Ovary (tissue), 9 donors: ENCODE data around the gene SMAP2. TPM values are rescaled to one million over a fixed set of nuclear protein-coding genes. Genes with fewer than 3 reads are reported as not detected.
A peak's percentile ranks its signal among the peaks of the same experiment; 100 is the strongest.

Experiments
- DNase-seq, 5 donors: peaks; one replicate each; pipeline ENCODE4 v3.0.0-alpha.2; 2019 to 2020
- H3K27ac ChIP-seq, 2 donors: fragments of 200-600 bp; one replicate each; pipeline versions ENCODE4 v1.5.1 to v1.8.0; 2019 to 2022
- H3K27me3 ChIP-seq: fragments of 200-600 bp; one replicate; pipeline ENCODE4 v1.8.0; 2022
- H3K36me3 ChIP-seq: fragments of 200-600 bp; sonication (generic); one replicate; pipeline ENCODE4 v1.5.1; 2019
- H3K4me1 ChIP-seq: one replicate; pipeline ENCODE4 v1.8.1; 2013; ENCODE audit warnings: mild to moderate bottlenecking, moderate library complexity; ENCODE audit not compliant: insufficient read depth
- H3K4me3 ChIP-seq: fragments of 200-600 bp; sonication (generic); one replicate; pipeline ENCODE4 v1.5.1; 2017
- H3K9me3 ChIP-seq, 2 donors: fragments of 200-600 bp in 1 of 2; sonication (generic) in 1 of 2; one replicate each; pipeline versions ENCODE4 v1.5.1 to v1.8.1; 2013 to 2019; ENCODE audit warnings: mild to moderate bottlenecking in 1 of 2, moderate library complexity in 1 of 2
- EP300 ChIP-seq: sonication (generic); formaldehyde crosslinking; IDR thresholded peaks from one replicate; pipeline ENCODE4 v1.6.1; 2017; ENCODE audit warnings: antibody characterized with exemption
- POLR2A ChIP-seq: fragments of 450-650 bp; IDR thresholded peaks from one replicate; pipeline ENCODE4 v1.6.1; 2017; ENCODE audit warnings: antibody characterized with exemption, mild to moderate bottlenecking, moderate library complexity
- WGBS, 3 donors: extraction: QIAGEN DNeasy Blood & Tissue Kit in 1 of 3; methylation state at CpG; one replicate each; pipeline versions ENCODE4 v1.1.5 to v1.1.7; 2013 to 2017; 5-methylcytosine and 5-hydroxymethylcytosine counted together
- intact Hi-C, 4 donors: fragments of 100-400 bp; cut with DNase I; formaldehyde crosslinking; loops; one replicate each; pipeline versions ENCODE4 v1.11.0 to v1.15.1; 2022 to 2023
- polyA plus RNA-seq, 2 donors: library from polyadenylated mRNA; stranded (reverse); fragments of 200-250 nt in 1 of 2; fragments of 350-450 nt in 1 of 2; fragmentation: Illumina TruSeq in 1 of 2; extraction: RNeasy Lipid Tissue Mini Kit (QIAGEN cat#74804) in 1 of 2; gene quantifications; one replicate each; pipeline ENCODE4 v1.2.3, GENCODE V29; 2013 to 2014
- total RNA-seq, 7 donors: library from RNA; depleted of rRNA in 2 of 7; stranded (reverse); fragments of >200 nt in 2 of 7; fragmentation: NEBNext Ultra II Directional in 3 of 7; extraction: Animal tissue kit (Norgen Biotek cat#: 25700) in 3 of 7; gene quantifications; one replicate each; pipeline versions ENCODE4 v1.1.0 to v1.2.4, GENCODE V29; 2016 to 2023
- TF ChIP-seq, protein P1 (sequence below), 3 donors: fragments of 450-650 bp in 2 of 3; fragments of 200-600 bp in 1 of 3; IDR thresholded peaks; one replicate each; pipeline versions ENCODE4 v1.5.1 to v1.8.0; 2016 to 2022; ENCODE audit warnings: antibody characterized with exemption in 3 of 3, mild to moderate bottlenecking in 1 of 3
- donor health status: DM: no; HTN: no; CAD: no; lungs with moderate emphysema.
- donor health status: DM: no; HTN: no; CAD: no.
- donor health status: Bipolar disorder and iron deficiency.
- donor health status: DM: yes; HTN: yes; CAD: no.
- donor health status: DM: no; HTN: no; CAD: no.
- donor health status: DM: yes; HTN: yes; CAD: no.

SMAP2 gene
- total and polyA plus RNA-seq, 9 donors: 10.7 to 72.0 (median 15.4) TPM

DNA sequence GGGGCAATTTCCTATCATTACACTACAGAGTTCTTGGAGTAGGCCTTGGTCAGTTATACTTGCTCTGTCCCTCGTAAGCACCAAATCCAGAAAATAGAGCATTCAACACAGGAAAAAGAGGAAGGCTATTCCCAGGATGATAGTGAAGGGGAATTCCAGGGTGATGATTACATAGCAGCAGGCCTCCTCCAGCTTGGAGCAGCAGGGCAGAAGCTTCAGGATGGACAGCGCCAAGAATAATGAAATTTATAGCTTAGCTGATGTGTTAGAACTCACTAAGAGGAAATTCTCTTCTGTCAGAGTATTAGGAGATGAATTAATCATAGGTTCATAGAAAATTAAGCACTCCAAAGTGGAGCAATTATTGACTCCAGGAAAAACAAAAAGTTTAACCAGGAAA, 10.8 kb upstream of the SMAP2 start:
- WGBS, 3 donors: 17 to 23% (median 20%) methylated on average over 2 of the region's 2 CpGs
- Histone ChIP-seq H3K4me3 (no peak overlapping the region), H3K27me3 (no peaks in the 10 kb centered on the region), H3K27ac (no peak overlapping the region), H3K9me3 (peaks cover 0 to 4% of the 10 kb centered on the region in 2 donors), H3K4me1 (no peaks in the 10 kb centered on the region), H3K36me3 (no peaks in the 10 kb centered on the region)
- intact Hi-C loops: no loop called here
- no peak for DNase-seq
- no peak for TF ChIP-seq POLR2A
- no peak for TF ChIP-seq EP300
- TF ChIP-seq, protein P1, sequence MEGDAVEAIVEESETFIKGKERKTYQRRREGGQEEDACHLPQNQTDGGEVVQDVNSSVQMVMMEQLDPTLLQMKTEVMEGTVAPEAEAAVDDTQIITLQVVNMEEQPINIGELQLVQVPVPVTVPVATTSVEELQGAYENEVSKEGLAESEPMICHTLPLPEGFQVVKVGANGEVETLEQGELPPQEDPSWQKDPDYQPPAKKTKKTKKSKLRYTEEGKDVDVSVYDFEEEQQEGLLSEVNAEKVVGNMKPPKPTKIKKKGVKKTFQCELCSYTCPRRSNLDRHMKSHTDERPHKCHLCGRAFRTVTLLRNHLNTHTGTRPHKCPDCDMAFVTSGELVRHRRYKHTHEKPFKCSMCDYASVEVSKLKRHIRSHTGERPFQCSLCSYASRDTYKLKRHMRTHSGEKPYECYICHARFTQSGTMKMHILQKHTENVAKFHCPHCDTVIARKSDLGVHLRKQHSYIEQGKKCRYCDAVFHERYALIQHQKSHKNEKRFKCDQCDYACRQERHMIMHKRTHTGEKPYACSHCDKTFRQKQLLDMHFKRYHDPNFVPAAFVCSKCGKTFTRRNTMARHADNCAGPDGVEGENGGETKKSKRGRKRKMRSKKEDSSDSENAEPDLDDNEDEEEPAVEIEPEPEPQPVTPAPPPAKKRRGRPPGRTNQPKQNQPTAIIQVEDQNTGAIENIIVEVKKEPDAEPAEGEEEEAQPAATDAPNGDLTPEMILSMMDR (IDR thresholded peaks at IDR 0.05): no peak

GRCh38 chr1:40363721-40364120, 9.8 kb upstream of the SMAP2 start:
- no peak overlapping the region for H3K4me3 ChIP-seq
- 13 to 24% (median 19%) methylated on average over 2 of the region's 2 CpGs for WGBS, 3 donors

GRCh38 chr1:40371707-40372258, 1.7 kb upstream of the SMAP2 start:
- TF ChIP-seq, protein P1 (IDR thresholded peaks at IDR 0.05): no peak
- TF ChIP-seq POLR2A (no peak), EP300 (no peak)

More at GRCh38 chr1:40363721-40364120, 9.8 kb upstream of the SMAP2 start:
- no peaks in the 10 kb centered on the region for H3K27me3 ChIP-seq
- H3K27ac ChIP-seq: no peak overlapping the region
- DNase-seq: no peak
- intact Hi-C loops: no loop called here
- no peak for TF ChIP-seq EP300
- no peak for TF ChIP-seq POLR2A
- H3K9me3 ChIP-seq: no peaks in the 10 kb centered on the region
- no peaks in the 10 kb centered on the region for H3K36me3 ChIP-seq
- H3K4me1 ChIP-seq: no peaks in the 10 kb centered on the region

GRCh38 chr1:40372658-40373322, 737 bp upstream of the SMAP2 start:
- Histone ChIP-seq H3K9me3 (no peaks in the 10 kb centered on the region), H3K27me3 (no peaks in the 10 kb centered on the region), H3K4me1 (peaks cover 6% of the 10 kb centered on the region), H3K27ac (no peak overlapping the region), H3K36me3 (no peaks in the 10 kb centered on the region), H3K4me3 (peak overlapping the region; percentile 96)
- intact Hi-C loops: no loop called here
- TF ChIP-seq, protein P1 (IDR thresholded peaks at IDR 0.05): no peak
- no peak for TF ChIP-seq EP300
- no peak for TF ChIP-seq POLR2A
- 23 to 27% (median 26%) methylated on average over 6 of the region's 6 CpGs for WGBS, 3 donors
- DNase-seq: no peak

More at GRCh38 chr1:40371707-40372258, 1.7 kb upstream of the SMAP2 start:
- H3K9me3 ChIP-seq: no peaks in the 10 kb centered on the region
- H3K4me3 ChIP-seq: no peak overlapping the region
- intact Hi-C loops: no loop called here
- H3K4me1 ChIP-seq: peaks cover 3% of the 10 kb centered on the region
- H3K27ac ChIP-seq: no peak overlapping the region
- DNase-seq: no peak
- 64 to 69% (median 69%) methylated on average over 4 of the region's 4 CpGs for WGBS, 3 donors
- H3K36me3 ChIP-seq: no peaks in the 10 kb centered on the region
- H3K27me3 ChIP-seq: no peaks in the 10 kb centered on the region

GRCh38 chr1:40377512-40377911, 4.0 kb downstream of the SMAP2 start:
- no peak overlapping the region for H3K27ac ChIP-seq
- H3K36me3 ChIP-seq: no peaks in the 10 kb centered on the region
- no peaks in the 10 kb centered on the region for H3K9me3 ChIP-seq
- no peak overlapping the region for H3K4me3 ChIP-seq
- no peaks in the 10 kb centered on the region for H3K27me3 ChIP-seq
- 69 to 76% (median 73%) methylated on average over 1 of the region's 1 CpG for WGBS, 3 donors
- H3K4me1 ChIP-seq: peaks cover 6% of the 10 kb centered on the region
- TF ChIP-seq EP300 (no peak), POLR2A (no peak)
- TF ChIP-seq, protein P1 (IDR thresholded peaks at IDR 0.05): no peak
- no peak for DNase-seq
- intact Hi-C loops: no loop called here
